ENCODE measurements around the gene FSCN2.

FSCN2 gene

DNA sequence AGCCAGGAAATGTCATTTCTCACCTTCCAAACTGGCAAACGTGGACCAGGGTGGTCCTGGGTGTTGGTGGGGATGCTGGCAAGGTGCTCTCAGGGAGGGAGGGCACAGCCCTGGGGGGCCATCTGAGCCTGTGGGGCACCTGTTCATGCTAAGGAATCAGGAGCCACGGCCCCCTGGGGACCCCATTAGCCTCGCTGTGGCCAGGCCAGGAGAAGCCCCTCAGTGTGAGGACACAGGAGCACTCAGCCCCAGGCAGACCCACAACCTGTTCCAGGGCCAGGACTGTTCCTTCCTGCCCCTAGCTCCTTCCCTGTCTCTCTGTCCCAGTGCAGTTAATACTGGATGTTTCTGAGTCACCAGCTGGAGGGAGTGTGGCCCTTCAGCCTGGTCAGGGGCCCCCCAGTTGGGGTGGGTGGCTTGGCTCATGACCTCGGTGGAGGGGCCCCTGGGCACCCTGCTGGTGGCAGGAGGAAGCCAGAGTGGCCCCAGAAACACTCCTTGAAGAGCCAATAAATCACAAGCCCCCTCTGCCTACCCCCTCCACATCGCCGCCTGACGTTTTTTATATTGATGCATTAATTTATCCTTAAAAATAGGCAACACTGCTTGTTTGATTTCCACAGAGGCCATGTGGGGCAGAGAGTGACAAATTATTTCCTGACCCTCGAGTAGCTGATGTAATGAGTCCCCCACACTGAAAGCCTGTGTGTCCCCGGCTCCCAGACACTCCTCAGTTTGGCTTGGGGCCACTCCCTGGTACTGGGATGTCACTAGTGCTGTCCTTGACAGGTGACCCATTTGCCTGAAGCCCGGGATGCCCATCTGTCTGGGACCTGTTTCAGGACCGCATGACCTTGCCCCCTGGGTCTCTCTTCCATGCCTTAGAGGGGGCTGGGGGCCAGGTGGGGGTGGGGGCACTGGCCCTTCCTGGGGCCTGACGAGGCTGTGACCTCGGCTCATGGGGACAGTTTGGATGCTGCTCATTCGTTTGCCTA lies 37.9 kb upstream of the FSCN2 start:
- no peak for DNase-seq (ENCODE audit: low read depth)

DNA sequence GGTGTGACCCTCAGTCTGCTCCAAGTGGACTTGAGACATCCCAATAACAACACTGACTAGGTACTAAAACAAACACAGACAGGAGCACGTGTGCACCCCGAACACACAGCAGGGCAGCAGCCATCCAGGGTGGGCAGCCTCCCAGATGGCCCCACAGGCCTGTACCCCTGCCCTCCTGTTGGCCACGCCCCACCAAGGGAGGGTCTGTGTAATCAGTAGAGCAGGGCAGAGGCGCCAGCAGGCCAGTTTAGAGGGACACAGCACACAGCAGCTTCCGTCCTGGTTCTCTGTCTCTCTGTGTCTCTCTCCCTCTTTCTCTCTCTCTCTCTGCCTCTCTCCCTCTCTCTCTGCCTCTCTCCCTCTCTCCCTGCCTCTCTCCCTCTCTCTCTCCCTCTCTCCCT lies 37.0 kb upstream of the FSCN2 start:
- no peak for DNase-seq (ENCODE audit: low read depth)

DNA sequence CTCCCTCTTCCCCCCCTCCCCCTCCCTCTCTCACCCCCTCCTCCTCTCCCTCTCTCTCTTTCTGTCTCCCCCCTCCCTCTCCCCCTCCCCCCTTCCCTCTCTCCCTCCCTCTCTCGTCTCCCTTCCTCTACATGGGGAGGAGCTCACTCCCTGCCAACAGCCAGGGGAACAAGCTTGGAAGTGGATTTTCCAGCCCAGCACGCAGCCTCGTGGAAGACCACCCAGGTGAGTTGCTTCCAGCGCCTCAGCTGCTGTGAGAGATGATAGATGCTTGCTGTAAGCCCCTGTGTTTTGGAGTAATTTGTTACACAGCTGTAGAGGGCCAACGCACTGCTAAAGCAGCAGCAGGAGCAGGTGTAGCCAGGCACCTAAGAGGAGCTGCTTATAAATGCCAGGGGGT lies 36.4 kb upstream of the FSCN2 start:
- DNase-seq (ENCODE audit: low read depth): no peak

DNA sequence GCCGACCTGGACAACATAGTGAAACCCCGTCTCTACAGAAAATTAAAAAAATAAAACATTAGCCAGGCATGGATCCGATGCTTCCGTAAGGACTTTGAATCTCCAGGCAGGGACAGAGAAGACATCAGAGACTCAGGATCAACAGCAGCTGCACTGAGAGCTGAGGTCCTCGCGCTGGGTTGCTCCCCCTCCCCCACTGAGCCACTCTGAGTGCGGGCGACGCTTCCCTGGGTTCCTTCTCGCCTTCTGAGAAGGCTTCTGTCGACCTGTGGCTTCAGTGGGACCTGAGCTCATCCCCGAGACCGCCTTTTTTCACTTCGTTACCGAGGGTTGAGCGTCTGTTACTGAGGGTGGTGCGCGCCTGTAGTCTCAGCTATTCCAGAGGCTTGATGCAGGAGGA lies 36.0 kb upstream of the FSCN2 start:
- no peak for DNase-seq (ENCODE audit: low read depth)

DNA sequence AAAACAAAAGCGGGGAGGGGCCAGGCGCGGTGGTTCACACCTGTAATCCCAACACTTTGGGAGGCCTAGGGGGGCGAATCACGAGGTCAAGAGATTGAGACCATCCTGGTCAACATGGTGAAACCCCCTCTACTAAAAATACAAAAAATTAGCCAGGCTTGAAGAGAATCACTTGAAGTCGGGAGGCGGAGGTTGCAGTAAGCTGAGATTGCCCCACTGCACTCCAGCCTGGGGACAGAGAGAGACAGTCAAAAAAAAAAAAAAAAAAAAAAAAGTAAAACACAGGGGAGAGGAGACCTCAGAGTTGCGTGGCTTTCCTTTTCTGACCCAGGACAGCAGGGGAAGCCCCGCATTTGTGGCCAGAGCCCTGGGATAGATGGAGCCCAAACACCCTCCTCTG lies 35.5 kb upstream of the FSCN2 start:
- no peak for DNase-seq (ENCODE audit: low read depth)

DNA sequence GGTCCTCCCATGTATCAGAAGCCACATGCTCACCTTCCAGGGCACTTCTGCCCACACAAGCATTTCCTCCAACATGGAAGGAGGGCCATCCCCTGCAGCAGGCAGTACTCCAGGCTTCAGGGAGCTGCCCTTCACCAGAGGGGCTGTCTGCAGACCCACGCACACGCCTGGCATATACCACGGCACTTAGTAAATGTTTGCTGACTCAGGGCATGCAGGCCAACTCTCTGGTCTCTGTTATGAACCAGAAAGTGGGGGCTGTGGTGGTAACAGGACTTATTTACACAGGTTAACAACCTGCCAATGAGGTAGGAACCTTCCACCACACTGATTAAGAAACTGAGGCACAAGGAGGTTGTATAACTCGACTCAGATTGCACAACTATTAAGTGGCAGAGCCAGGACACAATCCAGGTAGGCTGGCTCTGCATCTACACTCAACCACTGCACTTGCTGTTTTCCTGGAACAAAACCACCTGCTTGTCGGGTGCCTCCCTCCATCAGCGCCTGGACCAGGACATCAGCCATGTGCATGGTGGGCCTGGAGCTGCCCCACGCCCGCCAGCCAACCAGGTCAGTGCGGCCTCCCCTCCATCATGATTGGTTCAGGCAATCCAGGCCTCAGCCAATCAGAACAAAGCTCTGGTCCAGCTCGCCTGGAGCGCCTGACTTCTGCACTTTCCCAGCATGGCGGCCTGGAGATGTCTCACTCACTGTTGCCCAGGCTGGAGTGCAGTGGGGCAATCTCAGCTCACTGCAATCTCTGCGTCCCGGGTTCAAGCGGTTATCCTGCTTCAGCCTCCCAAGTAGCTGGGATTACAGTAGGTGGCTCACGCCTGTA lies 34.8 kb upstream of the FSCN2 start:
- no peak for DNase-seq (ENCODE audit: low read depth)

DNA sequence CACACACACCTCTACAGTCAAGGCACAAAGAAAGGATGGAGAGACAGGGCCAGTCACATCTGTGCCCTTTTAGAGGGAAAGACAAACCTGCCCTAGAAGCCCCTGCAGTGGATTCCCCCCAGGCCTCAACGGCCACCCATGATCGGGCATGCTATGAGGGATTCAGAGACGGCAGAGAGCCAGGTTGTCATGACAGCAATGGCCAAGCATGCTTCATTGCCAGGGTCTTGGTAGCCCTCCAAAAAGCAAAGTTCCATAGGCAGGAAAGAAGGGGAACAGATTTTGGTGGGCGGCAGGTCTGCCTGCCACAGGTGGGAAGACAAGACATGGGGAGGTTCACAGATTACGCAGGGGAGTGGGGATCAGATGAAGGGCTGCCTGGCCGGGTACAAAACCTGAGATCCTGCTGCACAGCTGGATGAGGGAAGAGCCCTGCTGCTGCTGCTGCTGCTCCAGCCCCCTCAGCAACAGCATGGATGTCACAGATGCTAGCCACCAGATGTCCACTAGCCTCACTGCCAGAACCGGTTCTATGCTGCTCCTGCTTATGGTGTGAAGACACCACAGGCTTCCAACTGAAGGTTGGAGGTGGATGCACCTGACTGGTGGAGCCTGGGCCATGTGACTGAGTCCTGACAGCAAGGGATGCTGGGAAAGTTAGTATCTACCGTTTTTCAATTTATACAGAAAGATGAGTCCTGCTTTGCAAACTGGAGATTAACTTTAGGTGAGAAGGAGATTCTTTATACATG lies 33.4 kb upstream of the FSCN2 start:
- DNase-seq (ENCODE audit: low read depth): no peak

DNA sequence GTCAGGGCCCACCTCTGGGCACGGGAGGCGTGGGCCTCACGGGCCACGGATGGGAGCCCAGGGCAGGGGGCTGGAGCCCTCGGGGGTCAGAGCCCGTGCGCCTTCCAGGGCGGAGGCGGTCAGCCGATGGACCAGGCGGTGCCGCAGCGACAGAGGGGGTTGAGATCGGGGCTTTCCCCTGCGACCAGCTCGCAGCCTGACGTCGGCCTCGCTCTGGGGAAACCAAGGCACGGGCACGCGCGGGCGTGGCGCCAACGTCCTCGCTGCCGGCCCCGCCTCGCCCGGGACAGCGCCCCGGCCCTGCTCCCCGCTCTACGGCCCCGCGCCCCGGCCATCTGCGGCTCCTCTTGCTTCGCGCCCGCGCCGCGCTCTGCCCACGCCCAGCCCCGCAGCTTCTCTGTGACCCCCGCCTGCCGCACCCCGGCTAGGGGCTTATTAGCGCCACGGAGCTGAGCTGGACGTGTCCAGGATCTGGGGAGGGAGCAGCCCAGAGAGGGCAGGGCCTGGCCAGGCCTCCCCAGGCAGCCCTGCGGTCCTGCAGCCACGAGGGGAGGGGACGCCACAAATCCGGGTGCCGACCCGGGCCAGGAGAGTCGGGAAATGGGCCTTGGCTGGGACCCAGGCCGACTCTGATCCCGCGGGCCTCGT lies 29.1 kb upstream of the FSCN2 start:
- no peak for DNase-seq (ENCODE audit: low read depth)

DNA sequence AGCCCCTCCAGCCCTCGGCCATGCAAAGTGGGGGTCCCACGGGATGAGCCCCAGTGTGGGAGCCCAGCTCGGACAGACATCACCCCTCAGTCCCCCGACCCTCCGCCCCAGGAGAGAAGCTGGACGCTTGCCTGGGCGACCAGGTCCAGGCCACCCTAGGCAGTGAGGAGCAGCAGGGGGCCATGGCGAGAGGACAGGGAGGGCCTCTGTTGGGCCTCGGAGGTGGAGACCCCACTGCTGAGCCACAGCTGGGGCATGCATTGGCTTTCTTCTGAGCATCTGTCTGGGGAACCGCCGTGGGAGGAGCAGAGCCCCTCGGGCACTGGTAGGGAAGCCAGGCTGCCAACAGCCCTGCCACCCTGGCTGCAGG lies 28.6 kb upstream of the FSCN2 start:
- no peak for DNase-seq (ENCODE audit: low read depth)

DNA sequence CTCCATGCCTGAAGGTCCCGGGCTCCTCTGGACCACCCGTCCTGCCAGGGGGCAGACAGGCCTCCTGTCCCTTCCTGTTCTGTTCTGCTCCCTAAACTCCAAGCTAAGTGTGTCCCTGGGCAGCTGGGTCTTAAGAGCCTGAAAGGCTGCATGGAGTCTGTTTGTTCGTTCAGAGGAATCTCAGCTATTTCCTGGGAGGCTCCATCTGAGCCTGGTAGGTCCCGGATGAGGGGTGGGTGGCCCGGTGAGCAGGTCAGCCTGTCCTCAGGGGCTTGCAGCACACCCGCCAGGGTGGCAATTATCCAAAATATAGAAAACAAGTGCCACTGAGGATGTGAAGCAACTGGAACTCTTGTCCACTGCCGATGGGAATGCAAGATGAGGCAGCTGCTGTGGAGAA lies 28.1 kb upstream of the FSCN2 start:
- DNase-seq (ENCODE audit: low read depth): no peak

DNA sequence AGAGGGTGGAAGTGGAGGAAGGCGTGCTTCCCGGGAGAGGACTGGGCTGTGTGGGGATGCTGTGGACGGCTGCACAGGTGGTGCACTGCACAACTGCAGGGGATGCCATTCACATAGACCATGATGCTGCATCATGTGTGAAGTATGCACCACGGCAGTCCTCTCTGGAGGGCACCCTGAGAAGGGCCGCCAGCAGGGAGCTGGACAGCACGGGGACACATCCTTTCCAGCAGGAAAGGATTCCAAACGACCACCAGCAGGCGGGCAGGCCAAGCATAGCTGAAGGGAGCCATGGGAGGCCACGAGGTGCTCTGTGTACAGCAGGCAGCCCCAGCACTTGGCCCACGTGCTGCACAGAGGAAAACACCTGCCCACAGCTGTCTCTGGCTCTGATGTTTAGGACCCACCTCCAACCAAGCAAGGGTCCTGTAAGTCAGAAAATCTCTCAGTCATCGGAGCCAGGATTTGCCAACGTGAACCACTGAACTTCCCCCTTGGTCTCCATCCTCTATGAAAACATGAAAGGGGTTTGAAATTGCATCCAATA lies 25.6 kb upstream of the FSCN2 start:
- no peak for DNase-seq (ENCODE audit: low read depth)

DNA sequence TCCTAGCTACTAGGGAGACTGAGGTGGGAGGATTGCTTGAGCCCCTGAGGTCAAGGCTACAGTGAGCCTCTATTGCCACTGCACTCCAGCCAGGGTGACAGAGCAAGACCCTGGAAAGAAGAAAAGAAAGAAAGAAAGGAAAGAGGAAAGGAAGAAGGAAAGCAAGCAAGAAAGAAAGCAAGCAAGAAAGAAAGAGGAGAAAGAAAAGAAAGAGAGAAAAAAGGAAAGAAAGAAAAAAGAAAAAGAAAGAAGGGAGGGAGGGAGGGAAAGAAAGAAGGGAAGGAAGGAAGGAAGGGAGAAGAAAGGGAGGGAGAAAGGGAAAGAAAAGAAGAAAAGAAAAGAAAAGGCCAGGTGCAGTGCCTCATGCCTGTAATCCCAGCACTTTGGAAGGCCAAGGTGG lies 24.6 kb upstream of the FSCN2 start:
- no peak for DNase-seq (ENCODE audit: low read depth)

DNA sequence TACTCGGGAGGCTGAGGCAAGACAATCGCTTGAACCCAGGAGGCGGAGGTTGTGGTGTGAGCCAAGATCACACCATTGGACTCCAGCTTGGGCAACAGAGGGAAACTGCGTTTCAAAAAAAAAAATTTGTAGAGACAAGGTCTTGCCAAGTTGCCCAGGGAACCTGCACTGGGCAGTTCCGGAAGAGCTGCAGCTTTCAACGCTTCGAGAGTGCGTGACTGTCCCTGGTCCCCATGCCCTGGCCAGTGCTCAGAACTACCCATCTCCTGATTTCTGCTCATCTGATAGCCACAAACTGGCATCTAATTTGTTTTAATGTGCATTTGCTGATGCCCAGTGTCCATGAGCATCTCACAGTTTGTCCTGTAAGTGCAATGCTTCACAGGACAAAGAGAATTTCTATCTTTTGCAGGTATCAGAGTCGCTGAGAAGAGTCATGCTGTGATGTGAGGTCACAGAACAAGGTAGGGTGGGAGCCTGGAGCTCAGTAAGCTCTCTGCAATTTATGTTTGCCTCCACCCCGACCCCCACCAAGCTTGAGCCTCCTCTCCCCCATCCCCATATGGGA lies 19.5 kb upstream of the FSCN2 start:
- DNase-seq (ENCODE audit: low read depth): no peak

DNA sequence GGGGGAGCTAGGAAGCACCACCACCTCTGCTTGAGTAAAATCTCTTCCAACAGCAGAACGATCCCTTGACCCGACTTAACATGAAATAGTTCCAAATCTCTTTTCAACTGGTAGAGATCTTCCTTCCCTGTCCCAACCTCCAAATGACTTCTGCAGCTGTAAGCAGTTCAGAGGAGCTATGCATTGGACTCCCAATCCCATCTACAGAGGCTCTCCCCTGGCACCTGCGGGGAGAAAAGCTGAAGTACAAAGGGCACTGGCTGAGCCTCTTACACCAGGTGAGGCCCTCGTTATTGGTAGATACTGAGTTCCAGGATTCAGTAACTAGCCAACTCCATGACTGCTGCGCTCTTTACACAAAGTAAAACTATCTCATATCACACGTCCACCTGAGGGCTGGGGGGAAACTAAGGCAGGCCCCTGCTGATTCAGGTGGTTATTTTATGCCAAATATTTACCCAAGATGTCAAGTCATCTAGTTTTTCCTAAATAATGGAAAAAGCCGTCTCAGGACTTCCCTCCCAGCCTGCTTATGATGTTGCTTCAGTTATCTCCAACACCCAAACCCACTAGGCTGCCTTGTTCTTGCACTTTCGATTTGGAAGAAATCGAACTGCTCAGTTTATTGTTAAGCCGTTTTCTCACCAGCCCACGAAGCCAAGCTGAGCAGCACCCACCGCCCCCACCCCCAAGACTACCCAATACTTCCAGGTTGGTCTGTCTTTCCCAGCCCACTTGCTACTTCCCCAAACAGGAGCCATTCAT lies 18.8 kb upstream of the FSCN2 start:
- no peak for DNase-seq (ENCODE audit: low read depth)

DNA sequence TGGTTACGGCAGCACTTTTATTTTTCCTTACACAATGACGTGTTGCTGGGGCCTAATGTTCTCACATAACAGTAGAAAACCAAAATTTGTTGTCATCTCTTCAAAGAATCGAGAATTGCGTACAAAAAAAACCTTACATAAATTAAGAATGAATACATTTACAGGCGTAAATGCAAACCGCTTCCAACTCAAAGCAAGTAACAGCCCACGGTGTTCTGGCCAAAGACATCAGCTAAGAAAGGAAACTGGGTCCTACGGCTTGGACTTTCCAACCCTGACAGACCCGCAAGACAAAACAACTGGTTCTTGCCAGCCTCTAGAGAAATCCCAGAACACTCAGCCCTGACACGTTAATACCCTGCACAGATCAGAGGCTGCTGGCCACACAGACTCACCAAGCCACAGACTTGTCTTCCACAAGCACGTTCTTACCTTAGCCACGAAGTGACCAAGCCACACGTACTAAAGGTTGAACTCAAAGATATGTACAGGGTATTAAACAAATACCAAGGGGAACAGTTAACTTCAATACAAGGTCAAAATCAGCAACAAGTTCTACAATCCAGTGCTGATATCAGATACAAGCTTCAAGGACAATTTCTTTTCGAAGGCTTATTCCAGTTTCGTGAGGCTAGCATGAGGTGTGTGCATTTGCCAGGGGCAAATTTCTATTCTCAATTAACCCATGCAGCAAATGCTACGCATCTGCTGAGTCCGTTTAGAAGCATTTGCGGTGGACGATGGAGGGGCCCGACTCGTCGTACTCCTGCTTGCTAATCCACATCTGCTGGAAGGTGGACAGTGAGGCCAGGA lies 18.0 kb upstream of the FSCN2 start:
- DNase-seq (ENCODE audit: low read depth): no peak

DNA sequence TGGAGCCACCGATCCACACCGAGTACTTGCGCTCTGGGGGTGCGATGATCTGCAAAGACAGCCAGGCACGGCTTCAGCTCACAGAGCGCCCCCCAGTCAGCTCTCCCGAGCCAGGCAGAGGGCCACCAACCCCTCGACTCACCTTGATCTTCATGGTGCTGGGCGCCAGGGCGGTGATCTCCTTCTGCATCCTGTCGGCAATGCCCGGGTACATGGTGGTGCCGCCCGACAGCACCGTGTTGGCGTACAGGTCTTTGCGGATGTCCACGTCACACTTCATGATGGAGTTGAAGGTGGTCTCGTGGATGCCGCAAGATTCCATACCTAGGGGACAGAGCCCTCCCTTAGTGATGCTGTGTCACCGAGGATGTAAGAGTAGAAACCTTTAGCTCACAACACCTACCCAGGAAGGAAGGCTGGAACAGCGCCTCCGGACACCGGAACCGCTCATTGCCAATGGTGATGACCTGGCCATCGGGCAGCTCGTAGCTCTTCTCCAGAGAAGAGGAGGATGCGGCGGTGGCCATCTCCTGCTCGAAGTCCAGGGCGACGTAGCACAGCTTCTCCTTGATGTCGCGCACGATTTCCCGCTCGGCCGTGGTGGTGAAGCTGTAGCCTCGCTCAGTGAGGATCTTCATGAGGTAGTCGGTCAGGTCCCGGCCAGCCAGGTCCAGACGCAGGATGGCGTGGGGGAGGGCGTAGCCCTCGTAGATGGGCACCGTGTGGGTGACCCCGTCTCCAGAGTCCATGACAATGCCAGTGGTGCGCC lies 17.2 kb upstream of the FSCN2 start:
- no peak for DNase-seq (ENCODE audit: low read depth)

DNA sequence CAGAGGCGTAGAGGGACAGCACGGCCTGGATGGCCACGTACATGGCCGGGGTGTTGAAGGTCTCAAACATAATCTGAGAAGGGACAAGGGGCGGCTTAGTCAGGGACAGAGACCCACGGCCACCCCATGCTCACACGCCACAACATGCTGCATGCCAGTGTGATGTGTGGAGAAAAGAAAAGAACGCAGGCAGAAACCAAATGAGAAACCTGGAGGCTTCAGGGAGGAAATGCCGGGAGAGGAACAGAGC lies 16.7 kb upstream of the FSCN2 start:
- no peak for DNase-seq (ENCODE audit: low read depth)

DNA sequence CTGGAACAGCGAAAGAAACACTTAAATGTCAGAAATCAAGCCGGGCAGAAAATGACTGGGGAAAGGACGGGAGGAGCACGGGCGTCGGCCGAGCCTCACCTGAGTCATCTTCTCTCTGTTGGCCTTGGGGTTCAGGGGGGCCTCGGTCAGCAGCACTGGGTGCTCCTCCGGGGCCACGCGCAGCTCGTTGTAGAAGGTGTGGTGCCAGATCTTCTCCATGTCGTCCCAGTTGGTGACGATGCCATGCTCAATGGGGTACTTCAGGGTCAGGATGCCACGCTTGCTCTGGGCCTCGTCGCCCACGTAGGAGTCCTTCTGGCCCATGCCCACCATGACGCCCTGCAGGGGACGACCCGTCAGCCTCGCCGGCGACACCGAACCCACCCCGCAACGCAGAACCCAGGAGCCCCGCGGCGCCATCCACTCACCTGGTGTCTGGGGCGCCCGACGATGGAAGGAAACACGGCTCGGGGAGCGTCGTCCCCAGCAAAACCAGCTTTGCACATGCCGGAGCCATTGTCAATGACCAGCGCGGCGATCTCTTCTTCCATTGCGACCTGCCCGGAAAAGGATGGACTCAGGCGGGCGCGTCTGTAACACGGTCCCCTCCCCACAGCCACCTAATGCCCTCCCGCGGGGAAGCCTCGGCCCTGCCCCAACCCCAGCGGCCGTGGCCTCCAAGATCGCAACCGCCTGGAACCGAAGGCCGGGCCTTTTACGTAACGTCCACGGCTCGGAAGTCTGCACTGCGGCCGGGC lies 16.2 kb upstream of the FSCN2 start:
- no peak for DNase-seq (ENCODE audit: low read depth)

All from non-pigmented ciliary epithelial cell (primary cell).